Gastrocnemius medialis (tissue), 4 donors: Measurements from ENCODE around the gene LSM11.

ENCODE experiments used
- CTCF ChIP-seq, 5 experiments: fragments of 450-650 bp in 3 of 5; fragments of 200-600 bp in 2 of 5; sonication (generic) in 2 of 5; IDR thresholded peaks in 4 of 5; conservative IDR thresholded peaks in 1 of 5; 1 replicate in 4 of 5; 2 replicates in 1 of 5; pipeline ENCODE4 v1.5.1; 2016 to 2019; ENCODE audit warnings: antibody characterized with exemption in 5 of 5, mild to moderate bottlenecking in 3 of 5, moderate library complexity in 3 of 5
- POLR2A ChIP-seq, 2 donors: fragments of 450-650 bp; IDR thresholded peaks; one replicate each; pipeline ENCODE4 v1.6.1; 2017; ENCODE audit warnings: antibody characterized with exemption in 2 of 2, mild to moderate bottlenecking in 2 of 2, moderate library complexity in 2 of 2

GRCh38 chr5:157756122-157756521 lies 12.6 kb downstream of the LSM11 start:
- TF ChIP-seq CTCF (IDR thresholded peaks at IDR 0.05 in 4 of 5, conservative IDR thresholded peaks at IDR 0.05 in 1 of 5) (no peak), POLR2A (IDR thresholded peaks at IDR 0.05) (no peak)
